MM.1S (cell line): ENCODE results near the gene SPATA25.

Experiments
- CTCF ChIP-seq: fragments of 300-600 bp; sonication (generic); IDR thresholded peaks from 2 replicates; pipeline ENCODE4 v1.5.1; 2016; ENCODE audit warnings: antibody characterized with exemption, low read length, mixed read lengths
- EZH2 ChIP-seq: fragments of 300-600 bp; sonication (generic); optimal IDR thresholded peaks from 2 replicates; pipeline ENCODE3; 2017; ENCODE audit warnings: low read depth, mild to moderate bottlenecking, antibody characterized with exemption, low read length, mixed read lengths
- EZH2phosphoT487 ChIP-seq: fragments of 300-600 bp; sonication (generic); IDR thresholded peaks from 2 replicates; pipeline ENCODE4 v1.6.1; 2018; ENCODE audit warnings: antibody characterized with exemption, low read length

GRCh38 chr20:45899046-45899835 is 11.8 kb upstream of the SPATA25 start:
- TF ChIP-seq CTCF (no peak), EZH2 (no peak), EZH2phosphoT487 (no peak)
